Measurements from ENCODE around the gene AOAH.

AOAH gene, protein sequence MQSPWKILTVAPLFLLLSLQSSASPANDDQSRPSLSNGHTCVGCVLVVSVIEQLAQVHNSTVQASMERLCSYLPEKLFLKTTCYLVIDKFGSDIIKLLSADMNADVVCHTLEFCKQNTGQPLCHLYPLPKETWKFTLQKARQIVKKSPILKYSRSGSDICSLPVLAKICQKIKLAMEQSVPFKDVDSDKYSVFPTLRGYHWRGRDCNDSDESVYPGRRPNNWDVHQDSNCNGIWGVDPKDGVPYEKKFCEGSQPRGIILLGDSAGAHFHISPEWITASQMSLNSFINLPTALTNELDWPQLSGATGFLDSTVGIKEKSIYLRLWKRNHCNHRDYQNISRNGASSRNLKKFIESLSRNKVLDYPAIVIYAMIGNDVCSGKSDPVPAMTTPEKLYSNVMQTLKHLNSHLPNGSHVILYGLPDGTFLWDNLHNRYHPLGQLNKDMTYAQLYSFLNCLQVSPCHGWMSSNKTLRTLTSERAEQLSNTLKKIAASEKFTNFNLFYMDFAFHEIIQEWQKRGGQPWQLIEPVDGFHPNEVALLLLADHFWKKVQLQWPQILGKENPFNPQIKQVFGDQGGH

DNA sequence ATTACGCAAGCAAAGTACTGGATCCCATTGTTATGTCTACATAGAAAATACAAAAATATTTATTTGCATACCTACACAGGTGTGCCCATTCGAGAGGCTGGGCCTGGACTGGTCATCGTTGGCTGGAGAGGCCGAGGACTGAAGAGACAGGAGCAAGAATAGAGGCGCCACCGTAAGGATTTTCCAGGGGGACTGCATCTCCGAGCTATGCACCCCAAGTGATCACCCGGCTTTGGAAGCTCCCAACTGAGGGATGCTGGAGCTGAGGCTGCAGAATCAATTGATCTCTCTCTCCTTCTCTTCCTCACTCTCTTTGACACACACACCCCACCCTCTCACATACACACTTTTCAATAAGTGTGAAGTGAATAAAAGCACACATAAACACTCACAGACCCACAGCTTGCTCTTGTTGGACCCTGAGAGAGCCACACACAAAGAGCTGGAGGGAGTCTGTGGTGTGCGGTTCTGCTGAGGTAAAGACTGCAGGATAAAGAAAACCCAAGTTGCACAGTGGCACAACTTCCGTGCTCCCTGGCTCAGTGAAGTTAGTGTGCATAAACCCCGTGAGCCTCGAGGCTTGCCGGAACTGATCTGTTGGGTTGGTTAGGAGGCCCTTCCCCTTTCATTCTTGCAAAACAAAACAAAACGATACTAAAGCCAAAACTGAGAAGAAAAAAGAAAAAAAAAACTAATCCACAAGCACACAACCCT lies at the start of gene AOAH:
Gene AOAH, minus strand, starts transcription at position 544 of the 714 bp plus-strand sequence. Its CDS starts 346 bp downstream, at position 198.
- no peak for DNase-seq (ENCODE audit: low spot score)

DNA sequence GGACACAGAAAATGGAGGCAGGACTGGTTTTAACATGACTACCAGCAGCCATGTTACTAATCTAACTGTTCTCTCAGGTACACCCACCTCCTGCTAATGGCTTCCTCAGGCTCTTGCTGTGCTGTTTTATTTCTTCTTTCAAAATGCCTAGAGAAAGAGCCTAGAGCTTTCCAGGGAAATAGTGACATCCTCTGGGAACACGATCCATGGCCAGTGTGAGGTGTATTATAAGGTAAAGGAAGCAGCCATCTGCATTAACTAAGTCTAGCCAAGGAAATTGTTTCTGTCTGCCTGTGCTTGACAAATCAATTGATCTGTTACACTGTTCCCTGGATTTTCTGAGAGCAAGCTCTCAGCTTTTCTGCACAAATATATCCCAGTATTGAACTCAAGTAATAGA lies 42.2 kb upstream of the AOAH start:
- no peak for DNase-seq (ENCODE audit: low spot score)

DNA sequence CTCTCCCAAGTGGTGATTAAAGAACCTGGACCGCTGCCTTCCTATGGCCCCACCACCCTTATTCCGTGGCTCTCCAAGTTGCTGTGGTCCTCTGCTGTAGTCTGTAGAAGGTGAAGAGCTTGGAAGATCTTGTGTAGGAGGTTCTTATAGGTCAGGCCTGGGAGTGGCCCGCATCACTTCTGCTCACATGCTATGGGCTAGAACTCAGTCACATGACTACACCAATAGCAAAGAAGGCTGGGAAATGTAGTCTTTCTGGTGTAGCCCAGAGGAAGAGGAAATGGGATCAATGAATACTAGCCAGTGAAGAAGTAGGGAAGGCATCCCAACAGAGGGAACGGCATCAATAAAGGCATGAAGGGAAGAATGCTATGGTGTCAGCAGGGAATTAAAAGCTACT lies 41.3 kb upstream of the AOAH start:
- no peak for DNase-seq (ENCODE audit: low spot score)

DNA sequence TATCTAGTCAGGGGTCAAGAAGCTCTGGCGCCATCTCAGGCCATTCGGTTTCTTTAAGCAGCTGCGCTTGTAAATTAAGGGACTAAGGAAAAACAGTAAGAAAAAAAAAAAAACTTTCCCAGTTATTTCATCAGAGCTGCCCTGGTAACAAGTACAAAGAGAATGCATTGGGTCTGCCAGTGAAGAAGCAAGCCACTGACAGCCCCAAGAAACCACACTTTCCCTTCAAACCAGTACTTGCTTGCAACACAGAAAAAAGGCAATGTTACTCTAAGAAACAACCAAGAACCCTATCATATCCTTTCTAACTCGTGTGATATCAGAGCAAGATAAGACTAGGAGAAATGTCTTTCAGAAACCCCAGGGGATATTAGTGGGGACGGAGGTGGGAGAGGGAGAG lies 40.6 kb upstream of the AOAH start:
- no peak for DNase-seq (ENCODE audit: low spot score)

DNA sequence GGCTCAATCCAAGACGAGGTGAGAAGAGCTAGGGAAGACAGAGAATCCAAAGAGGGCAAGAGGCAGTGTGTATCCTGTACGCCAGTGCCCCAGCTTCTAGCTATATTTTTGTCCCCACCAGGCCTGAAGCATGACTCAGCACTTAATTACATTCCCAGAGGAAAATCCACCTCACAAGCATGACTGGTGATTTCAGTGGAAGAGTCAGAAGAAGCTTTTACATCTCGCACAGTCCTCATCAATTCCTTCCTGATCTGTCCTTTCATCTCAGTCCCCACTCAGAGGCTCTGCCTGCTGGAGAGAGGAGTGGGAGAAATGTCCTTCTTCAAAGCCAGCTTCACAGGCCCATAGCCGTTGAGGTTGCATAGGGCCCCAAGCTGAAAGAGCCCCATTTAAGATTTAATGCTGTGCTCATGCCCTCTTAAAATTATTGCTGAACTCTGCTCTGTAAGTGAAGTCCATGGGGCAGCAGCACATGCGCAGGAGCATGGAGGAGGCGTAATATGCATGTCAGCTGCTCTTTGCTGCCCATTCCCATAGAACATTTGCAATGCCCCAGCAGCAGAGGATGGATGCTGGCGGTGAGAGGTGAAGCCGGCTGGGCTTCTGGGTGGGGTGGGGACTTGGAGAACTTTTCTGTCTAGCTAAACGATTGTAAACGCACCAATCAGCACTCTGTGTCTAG lies 39.0 kb upstream of the AOAH start:
- peak; percentile 16 for DNase-seq (ENCODE audit: low spot score)

DNA sequence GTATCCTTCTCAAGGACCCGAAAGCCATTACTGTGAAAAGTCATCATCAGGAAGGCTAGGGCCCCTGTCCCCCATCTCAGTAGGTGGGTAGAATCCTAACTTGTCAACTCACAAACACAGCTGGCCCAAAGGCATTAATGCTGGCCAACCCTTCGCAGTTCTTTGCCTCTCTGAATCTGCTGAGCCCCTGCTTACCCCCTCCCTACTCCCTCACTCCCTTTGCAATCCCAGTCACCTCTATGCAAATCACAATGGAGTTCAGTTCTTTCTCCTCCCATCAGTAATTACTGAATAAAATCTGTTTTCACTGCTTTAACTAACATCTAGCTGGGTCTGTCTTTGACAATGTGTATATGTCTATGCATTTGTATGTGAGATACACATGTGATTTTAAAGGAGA lies 38.1 kb upstream of the AOAH start:
- no peak for DNase-seq (ENCODE audit: low spot score)

DNA sequence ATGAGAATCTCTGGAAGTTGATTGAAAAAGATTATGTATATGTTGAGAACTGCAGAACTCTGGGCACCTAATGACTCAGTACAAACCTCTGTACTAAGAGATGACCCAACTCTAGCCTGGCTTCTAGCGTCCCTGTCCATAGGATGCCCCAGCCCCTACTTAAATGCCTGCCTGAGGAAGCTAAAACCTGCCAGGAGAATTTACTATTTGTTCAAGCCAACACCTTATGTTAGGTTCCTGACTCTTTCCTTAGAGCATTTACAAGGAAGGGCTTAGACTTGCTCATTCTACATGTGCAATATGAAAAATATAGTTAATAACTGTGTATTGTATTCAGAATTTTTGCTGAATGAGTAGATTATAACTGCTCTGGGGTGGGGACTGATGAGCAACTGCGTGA lies 37.5 kb upstream of the AOAH start:
- peak; percentile 23 for DNase-seq (ENCODE audit: low spot score)

DNA sequence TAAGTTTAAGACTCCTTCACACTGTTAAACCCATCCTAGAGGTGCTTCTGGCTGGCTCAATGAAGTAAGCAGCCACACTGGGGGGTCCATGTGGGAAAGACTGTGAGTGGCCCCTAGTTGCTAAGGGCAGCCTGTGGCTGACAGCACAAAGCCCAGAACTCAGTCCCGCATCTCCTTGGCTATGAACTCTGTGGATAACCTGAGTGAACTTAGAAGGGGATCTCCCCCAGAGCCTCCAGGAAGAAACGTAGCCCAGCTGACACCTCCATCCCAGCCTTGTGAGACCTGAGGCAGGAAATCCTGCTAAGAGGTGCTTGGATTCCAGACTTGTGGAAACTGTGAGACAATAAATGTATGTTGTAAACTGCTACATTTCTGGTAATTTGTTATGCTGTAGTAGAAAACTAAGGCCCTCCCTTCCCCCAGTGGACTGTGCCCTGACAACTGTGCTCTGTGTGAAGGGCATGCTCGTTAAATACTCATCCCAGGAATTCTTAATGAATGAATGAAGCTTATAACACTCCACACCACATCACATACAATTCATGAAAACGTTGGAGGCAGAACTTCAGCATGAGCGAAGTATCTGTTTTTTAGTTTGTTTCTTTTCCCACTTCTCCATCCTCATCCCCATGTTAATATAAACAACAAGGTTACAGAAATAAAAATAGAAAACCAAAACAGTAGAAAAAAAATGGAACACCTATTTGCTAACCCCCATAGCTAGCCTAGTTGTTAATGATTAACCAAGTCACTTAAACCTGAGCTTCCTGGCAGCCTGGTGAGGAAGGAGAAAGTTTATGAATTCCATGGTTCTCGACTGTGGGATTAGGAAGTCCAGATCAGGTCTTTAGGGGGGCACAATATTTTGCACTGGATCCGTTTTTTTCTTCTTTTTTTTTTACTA lies 36.8 kb upstream of the AOAH start:
- DNase-seq (ENCODE audit: low spot score): peak; percentile 86

DNA sequence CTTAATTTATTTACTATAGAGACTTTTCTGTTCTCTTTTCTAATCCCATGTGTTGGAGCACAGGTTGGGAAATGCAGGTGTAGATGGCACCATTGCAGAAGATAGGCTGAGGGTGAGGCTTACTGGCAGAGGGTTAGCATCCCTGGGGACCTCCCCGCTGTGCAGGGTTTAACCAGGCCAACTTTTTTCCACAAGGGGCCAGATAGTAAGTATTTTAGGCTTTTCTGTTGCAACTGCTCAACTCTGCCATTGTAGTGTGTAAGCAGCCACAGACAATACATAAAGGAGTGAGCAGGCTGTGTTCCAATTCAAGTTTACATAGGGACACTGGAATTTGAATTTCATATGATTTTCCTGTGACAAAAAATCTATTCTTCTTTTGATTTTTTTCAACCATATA lies 34.6 kb upstream of the AOAH start:
- no peak for DNase-seq (ENCODE audit: low spot score)

DNA sequence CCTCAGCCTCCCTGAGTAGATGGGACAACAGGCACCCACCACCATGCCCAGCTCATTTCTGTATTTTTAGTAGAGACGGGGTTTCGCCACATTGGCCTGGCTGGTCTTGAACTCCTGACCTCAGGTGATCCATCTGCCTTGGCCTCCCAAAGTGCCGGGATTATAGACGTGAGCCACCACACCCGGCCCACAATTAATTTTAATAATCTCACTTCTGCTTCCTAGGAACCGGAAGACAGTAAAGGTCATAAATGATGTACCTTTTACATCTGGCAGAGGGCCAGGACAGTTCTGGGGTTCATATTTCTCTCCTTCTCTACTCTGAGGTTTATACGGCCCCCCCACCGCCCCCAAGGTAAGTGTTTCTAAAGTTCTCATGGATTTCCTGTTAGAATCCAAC lies 31.2 kb upstream of the AOAH start:
- no peak for DNase-seq (ENCODE audit: low spot score)

DNA sequence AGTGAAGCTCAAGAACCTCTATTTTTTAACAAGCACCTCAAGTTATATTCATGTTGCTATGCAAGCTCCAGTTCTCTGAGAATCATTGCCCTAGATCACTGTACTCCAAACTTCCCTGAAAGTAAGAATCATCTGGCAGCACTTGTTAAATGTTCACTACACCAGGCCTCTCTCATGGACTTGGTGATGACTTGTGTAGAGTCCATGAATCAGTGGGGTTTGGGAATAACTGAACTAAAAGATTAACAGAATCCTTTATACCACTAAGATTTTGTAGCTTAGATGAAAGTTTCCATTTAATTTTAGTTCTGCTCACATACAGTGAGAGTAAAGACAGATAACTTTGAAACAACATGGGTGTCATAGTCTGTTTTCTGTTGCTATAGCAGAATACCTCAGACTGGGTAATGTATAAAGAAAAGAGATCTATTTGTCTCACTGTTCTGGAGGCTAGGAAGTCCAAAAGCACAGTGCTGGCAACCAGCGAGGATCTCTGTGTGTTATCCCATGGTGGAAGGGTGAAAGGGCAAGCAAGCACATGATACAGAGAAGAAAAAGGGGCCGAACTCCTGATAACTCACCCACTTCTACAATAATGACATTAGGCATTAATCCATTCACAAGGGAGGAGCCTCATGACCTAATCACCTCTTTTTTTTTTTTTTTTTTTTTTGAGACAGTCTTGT lies 27.9 kb upstream of the AOAH start:
- no peak for DNase-seq (ENCODE audit: low spot score)

DNA sequence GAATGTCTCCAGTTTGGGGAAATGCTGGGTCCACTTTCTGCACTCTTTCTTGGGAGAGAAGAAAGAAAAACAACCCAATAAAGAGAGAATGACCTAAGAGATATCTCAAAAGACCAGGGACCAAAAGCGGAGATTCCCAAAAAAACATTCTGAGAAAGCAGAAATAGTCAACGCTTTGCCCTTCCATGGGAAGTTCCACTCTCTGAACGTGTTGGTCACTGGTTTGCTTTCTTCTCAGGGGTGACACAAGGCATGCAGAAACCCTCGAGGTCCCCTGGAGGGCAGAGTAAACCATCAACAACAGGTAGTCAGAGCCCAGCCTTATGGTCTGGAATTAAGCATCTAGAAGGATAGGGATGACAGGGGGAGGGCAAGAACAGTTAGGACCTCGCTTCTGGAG lies 26.2 kb upstream of the AOAH start:
- no peak for DNase-seq (ENCODE audit: low spot score)

DNA sequence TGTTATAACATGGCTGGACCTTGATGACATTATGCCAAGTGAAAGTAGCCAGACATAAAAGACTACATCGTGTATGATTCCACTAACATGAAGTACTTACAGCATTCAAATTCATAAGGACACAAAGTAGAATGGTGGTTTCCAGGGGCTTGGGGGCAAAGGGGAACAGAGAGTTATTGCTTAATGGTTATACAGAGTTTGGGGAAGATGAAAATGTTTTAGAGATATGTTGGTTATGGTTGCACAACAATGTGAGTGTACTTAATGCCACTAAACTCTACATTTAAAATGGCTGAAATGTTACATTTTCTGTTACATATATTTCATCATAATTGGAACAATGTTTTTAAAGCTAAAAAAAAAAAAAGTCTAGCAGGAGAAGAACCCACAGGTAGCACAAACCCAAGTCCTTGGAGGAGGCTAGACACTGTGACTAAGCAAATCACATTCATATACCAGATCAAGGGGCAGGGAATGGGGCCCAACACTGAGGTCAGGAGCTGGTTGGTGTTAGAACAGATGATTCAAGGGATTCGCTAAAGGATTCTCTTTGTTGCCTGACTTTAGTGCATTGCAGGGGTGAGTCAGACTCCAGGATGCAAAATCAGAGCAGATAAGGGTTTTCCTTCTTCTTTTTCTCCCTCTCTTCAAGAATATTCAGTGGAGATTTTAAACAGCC lies 25.1 kb upstream of the AOAH start:
- DNase-seq (ENCODE audit: low spot score): no peak

DNA sequence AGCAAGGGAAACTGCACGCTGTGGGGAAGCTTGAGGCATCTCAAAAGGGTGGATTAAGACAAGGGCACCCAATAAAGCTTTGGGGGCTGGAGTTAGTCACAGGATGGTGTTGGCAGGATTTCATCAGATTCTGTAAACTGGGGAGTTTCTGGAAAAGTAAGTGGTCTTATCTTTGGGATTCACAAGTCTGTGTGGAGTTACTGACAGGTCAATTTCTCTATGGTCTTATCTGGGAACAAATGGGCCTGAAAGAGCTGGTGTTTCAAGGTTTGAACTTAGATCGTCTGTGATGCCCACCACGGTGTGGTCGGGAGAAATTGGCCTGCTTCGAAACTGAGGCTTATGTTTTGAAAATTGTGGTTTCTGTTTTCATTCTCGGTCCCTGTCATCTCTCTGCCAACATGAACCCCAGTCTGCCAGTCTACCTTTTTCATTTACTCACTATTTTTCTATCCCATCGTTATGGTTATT lies 23.8 kb upstream of the AOAH start:
- DNase-seq (ENCODE audit: low spot score): no peak

DNA sequence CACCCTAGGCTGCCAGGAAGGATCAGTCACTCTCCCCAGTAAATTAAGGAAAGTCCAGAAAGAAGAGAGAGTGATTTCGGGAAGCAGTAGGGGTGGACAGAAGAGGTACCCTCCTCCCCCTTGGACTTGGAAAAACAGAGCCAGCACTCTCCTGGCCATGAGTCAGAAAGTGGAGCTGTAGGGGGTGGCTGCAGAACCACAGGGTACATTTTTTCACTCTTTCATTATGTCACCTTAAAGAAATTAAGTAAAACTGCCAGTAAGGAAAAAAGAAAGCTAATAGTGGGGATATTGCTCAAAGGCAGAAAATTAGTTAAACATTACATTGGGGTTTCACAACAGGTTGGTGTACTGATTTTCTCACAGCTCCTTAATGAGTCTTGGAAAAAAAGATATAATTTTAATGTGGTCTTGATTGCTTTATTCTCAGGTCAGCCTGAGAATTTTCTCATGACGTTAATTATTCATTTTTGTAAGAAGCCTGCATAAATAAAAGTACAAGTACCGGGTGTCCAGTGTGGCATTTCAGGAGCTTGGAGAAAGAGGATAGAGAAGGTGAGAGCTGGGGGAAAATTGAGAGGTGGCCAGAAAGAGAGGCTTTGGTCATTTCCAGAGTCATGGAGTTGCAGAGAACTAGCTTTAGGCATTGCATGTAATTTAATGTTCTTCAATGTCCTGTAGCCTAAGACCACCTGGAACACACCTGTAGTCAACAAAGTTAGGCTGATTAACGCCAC lies 23.2 kb upstream of the AOAH start:
- peak; percentile 7 for DNase-seq (ENCODE audit: low spot score)

DNA sequence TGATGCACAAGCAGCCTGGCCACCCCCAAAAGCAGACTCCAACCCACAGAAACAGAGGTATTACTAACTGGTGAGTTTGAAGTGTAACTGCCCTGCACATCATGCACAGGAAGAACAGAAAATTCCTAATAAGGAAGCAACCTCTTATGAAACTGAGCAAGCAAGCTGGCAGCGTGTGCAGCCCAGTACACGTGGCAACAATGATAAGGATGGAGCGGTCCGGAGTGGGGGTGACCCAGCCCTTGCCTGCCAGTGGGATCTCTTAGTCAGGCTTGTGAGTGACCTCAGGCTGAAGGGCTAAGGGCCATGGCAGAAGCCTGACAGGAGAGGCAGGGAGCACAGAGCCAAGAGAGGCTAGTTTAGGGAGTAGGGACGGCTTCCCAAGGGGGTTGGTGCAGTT lies 22.1 kb upstream of the AOAH start:
- no peak for DNase-seq (ENCODE audit: low spot score)

DNA sequence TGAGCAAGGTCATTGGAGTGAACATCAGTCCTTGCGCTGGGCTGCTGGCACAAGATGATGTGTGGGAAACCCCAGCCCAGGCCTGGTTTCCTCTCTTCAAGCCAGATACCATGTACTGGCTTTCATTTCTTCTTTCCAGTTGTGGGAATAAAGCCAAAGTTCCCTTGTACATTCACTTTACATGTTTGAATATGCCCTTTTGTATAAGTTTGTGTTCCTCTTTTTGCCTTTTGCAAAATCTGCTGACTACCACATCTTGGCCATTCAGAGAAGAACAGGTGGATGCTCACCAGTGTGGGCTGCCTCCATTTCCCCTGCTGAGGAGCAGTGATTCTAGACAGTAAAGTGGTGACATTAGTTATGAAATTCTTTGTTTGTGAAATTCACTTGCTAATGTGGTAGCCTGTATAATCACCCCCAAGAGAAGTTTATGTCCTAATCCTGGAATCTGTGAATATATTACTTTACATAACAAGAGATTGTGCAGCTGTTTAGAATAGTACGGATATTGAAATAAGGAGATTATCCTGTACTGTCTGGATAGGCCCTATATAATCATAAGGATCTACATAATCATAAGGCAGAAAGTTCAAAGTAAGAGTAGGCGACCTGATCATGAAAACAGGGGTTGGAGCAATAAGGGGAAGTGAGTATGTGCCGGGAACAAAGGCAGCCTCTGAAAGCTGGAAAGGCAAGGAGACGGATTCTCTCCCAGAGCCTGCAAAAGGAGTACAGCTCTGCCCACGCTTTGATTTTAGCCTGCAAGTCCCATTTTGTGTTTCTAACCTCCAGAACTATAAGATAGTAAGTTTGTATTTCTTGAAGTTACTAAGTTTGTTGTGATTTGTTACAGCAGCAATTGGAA lies 18.8 kb upstream of the AOAH start:
- DNase-seq (ENCODE audit: low spot score): no peak

DNA sequence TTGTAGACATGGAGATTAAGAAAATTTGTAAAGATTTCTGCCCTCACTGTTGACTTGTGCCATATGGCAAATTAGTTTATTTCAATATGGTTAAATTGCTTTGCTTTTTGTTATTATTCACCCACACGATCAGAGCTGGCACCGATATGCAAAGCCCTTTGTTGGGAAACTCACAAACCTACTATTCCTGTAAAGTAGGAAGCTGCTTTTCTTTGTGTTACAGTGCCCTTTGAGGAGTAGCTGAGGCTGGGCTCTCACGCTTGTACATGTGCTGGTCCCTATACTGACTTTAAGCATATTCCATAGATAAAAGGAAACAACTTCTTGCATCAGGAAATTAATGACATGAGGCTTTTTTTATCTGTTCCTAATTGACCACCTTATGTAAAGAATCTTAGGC lies 17.6 kb upstream of the AOAH start:
- DNase-seq (ENCODE audit: low spot score): no peak

DNA sequence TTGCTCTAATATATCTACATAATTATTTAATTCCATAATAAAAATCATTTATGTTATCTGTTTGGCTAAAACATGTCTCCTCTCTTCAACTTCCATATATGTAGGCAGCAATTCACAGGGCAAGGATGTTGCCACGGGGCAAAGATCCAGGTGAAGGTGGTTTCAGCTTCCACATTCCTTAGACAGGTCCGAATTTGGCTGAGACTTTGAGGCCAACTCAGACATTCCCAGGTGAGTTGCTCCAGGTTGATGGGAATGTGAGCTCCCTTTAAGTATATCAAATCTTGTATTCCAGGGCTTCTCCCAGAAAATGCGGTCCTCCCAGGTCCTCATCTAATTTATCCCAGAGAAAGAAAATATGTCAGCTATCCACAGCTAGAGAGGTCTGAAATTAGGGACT lies 15.1 kb upstream of the AOAH start:
- no peak for DNase-seq (ENCODE audit: low spot score)

Measured in LoVo (cell line).